K562 (cell line): ENCODE data around the gene RSAD1. TPM values are rescaled to one million over a fixed set of nuclear protein-coding genes. Genes with fewer than 3 reads are reported as not detected.

ENCODE experiments used
- ATAC-seq: fragments of 200-7000 bp; cut with Tn5 transposase; 3 replicates; pipeline ENCODE4 v1.9.1; 2020; ENCODE audit warnings: moderate library complexity
- BruUV-seq: library from RNA; stranded (reverse); fragments of 400-500 nt; replicated peaks from 2 replicates; lab custom pipeline; 2021; lab: Mats Ljungman, UMichigan
- CTCF ChIA-PET: fragments of 300-600 bp; formaldehyde crosslinking; extraction: SDS; loops from one replicate; lab custom pipeline; 2021; ENCODE audit warnings: low intra/inter-chr PET ratio; lab: Yijun Ruan, JAX
- POLR2A ChIA-PET: fragments of 300-600, 350-650 bp; sonication (Branson Sonifier 250); formaldehyde crosslinking; extraction: SDS; loops from one replicate; lab custom pipeline; 2021; ENCODE audit warnings: antibody characterized with exemption, inconsistent platforms; lab: Yijun Ruan, JAX
- DNase-seq, 4 experiments: peaks; one replicate each; pipeline versions ENCODE4 v3.0.0 to v3.0.0-alpha.2; 2011 to 2018; ENCODE audit warnings: low spot score in 3 of 4, mixed read lengths in 3 of 4; ENCODE audit errors: extremely low read depth in 1 of 4
- FAIRE-seq: peaks from 2 replicates; lab custom pipeline; 2011; peaks lifted over from hg19 to GRCh38; lab: Jason Lieb, UNC
- H2AFZ ChIP-seq: 2 replicates; pipeline ENCODE4 v1.6.0; 2011; ENCODE audit warnings: low read depth, low read length, control low read depth, inconsistent platforms
- H3K27ac ChIP-seq: fragments of 200-600 bp; 3 replicates; pipeline ENCODE4 v1.8.0; 2011; ENCODE audit warnings: low read depth, mild to moderate bottlenecking, control low read depth, inconsistent platforms, low read length, moderate library complexity, mixed read lengths; ENCODE audit errors: extremely low read depth
- H3K27me3 ChIP-seq, 2 experiments: fragments of 300-600 bp in 1 of 2; 2 replicates in 1 of 2; 3 replicates in 1 of 2; pipeline versions ENCODE4 v1.6.0 to v1.8.0; 2011; ENCODE audit warnings: inconsistent platforms in 2 of 2, low read length in 2 of 2, mild to moderate bottlenecking in 1 of 2, mixed read lengths in 1 of 2, moderate library complexity in 1 of 2; ENCODE audit not compliant: control insufficient read depth in 2 of 2, insufficient read depth in 2 of 2
- H3K36me3 ChIP-seq: fragments of 300-600 bp; 3 replicates; pipeline ENCODE4 v1.8.0; 2011; ENCODE audit warnings: mild to moderate bottlenecking, low read length, inconsistent platforms; ENCODE audit not compliant: control insufficient read depth, insufficient read depth
- H3K4me1 ChIP-seq, 2 experiments: fragments of 200-600 bp in 1 of 2; replicated peaks in 1 of 2; 2 replicates in 1 of 2; 3 replicates in 1 of 2; pipeline versions ENCODE4 v1.5.1 to v1.8.0; 2011; ENCODE audit warnings: inconsistent platforms in 2 of 2, low read length in 2 of 2, mild to moderate bottlenecking in 1 of 2, mixed read lengths in 1 of 2, moderate library complexity in 1 of 2; ENCODE audit not compliant: control insufficient read depth in 2 of 2, insufficient read depth in 2 of 2
- H3K4me2 ChIP-seq: 2 replicates; pipeline ENCODE4 v1.6.1; 2011; ENCODE audit warnings: low read length, control low read depth, inconsistent platforms, mixed read lengths; ENCODE audit not compliant: insufficient read depth
- H3K4me3 ChIP-seq: fragments of 200-600 bp; sonication (generic), shearing (Covaris generic); 2 replicates; pipeline ENCODE4 v1.5.1; 2016; ENCODE audit warnings: control low read depth, inconsistent platforms
- H3K79me2 ChIP-seq: fragments of 200-600 bp; 3 replicates; pipeline ENCODE4 v1.8.0; 2011; ENCODE audit warnings: low read length, inconsistent platforms; ENCODE audit not compliant: control insufficient read depth, insufficient read depth
- H3K9ac ChIP-seq, 2 experiments: 2 replicates each; pipeline versions ENCODE4 v1.6.0 to v1.6.1; 2011; ENCODE audit warnings: low read depth in 2 of 2, low read length in 2 of 2, control low read depth in 1 of 2, inconsistent platforms in 1 of 2, mild to moderate bottlenecking in 1 of 2, mixed read lengths in 1 of 2; ENCODE audit not compliant: insufficient read depth in 1 of 2
- H3K9me1 ChIP-seq: one replicate; pipeline ENCODE4 v1.6.0; 2011; ENCODE audit warnings: inconsistent platforms, mild to moderate bottlenecking, low read length, moderate library complexity; ENCODE audit not compliant: control insufficient read depth, insufficient read depth
- H3K9me3 ChIP-seq: replicated peaks from 2 replicates; pipeline ENCODE4 v1.5.1; 2011; ENCODE audit warnings: low read depth, low read length, inconsistent platforms; ENCODE audit not compliant: control insufficient read depth, insufficient read depth
- H4K20me1 ChIP-seq: replicated peaks from 2 replicates; pipeline ENCODE4 v1.6.1; 2011; ENCODE audit warnings: low read length, inconsistent platforms, mixed read lengths; ENCODE audit not compliant: control insufficient read depth, insufficient read depth
- MCM7 ChIP-seq, 2 experiments: fragments of 450-650 bp; IDR thresholded peaks; 2 replicates each; pipeline ENCODE4 v1.6.1; 2016 to 2018
- POLR3G ChIP-seq: IDR thresholded peaks from 2 replicates; pipeline ENCODE4 v1.6.1; 2011; ENCODE audit not compliant: insufficient read length, insufficient replicate concordance; ENCODE audit errors: extremely low read depth
- PRDM10 ChIP-seq: fragments of 450-650 bp; IDR thresholded peaks from 2 replicates; pipeline ENCODE4 v1.6.1; 2018; ENCODE audit not compliant: partially characterized antibody
- TCF15 ChIP-seq: fragments of 250-450 bp; sonication (Bioruptor Pico); IDR thresholded peaks from 2 replicates; pipeline ENCODE4 v1.8.0; 2022; ENCODE audit warnings: moderate library complexity, mild to moderate bottlenecking, inconsistent platforms
- ZFP91 ChIP-seq: sonication (generic); formaldehyde crosslinking; IDR thresholded peaks from 2 replicates; pipeline ENCODE4 v1.8.0; 2022; ENCODE audit warnings: mild to moderate bottlenecking, missing genetic modification reagents
- WGBS: fragments of 100-300 bp; shearing (Covaris generic); methylation state at CpG from one replicate; pipeline ENCODE4 v1.1.6; 2016; ENCODE audit warnings: low coverage, mixed read lengths; ENCODE audit not compliant: insufficient coverage; ENCODE audit errors: missing lambda C conversion rate; 5-methylcytosine and 5-hydroxymethylcytosine counted together
- in situ Hi-C: fragments of 300-500 bp; cut with MboI; formaldehyde crosslinking; loops from 4 replicates; pipeline ENCODE4 v1.15.0; 2018; ENCODE audit warnings: inconsistent platforms, mixed read lengths
- intact Hi-C: fragments of 100-400 bp; cut with micrococcal nuclease; formaldehyde crosslinking; loops from 2 replicates; pipeline ENCODE4 v1.14.2; 2022
- polyA plus RNA-seq, 8 experiments: library from polyadenylated mRNA; depleted of rRNA in 4 of 8; stranded (reverse) in 5 of 8; unstranded in 3 of 8; fragments of >200 nt; fragmentation: Nextera tagmentation in 2 of 8; fragmentation: Illumina TruSeq in 1 of 8; extraction: Ambion mirVana in 2 of 8; extraction: Trizol in 1 of 8; gene quantifications; 2 replicates each; pipeline versions ENCODE4 v1.2.1 to v1.2.3, GENCODE V29; 2011 to 2014; ENCODE audit warnings: inconsistent platforms in 1 of 8, missing spikeins in 1 of 8
- total RNA-seq, 7 experiments: library from RNA; depleted of rRNA in 6 of 7; stranded (reverse); fragments of >200 nt in 6 of 7; fragmentation: Illumina TruSeq in 2 of 7; extraction: Trizol in 2 of 7; gene quantifications; 2 replicates each; pipeline versions ENCODE4 v1.2.1 to v1.2.3, GENCODE V29; 2011 to 2021; ENCODE audit warnings: low replicate concordance in 1 of 7

Gene RSAD1
- total and polyA plus RNA-seq, 9 of the 15 experiments (the other 6 are each of a cell fraction or from before 2014, with no cell fraction given): 4.5 to 42.5 (median 26.8) TPM

GRCh38 chr17:50511058-50511457, 32.4 kb downstream of the RSAD1 start:
- CTCF ChIA-PET: no interaction called here
- Histone ChIP-seq H3K9ac (no peak overlapping the region), H3K36me3 (no peaks in the 10 kb centered on the region), H3K9me1 (no peaks in the 10 kb centered on the region), H3K4me3 (no peak overlapping the region), H3K4me1 (peaks cover 0 to 9% of the 10 kb centered on the region in 2 experiments; a peak in 1 of 5 replicates), H3K79me2 (no peaks in the 10 kb centered on the region), H3K9me3 (no peaks in the 10 kb centered on the region), H4K20me1 (no peaks in the 10 kb centered on the region), H2AFZ (no peak overlapping the region), H3K27ac (no peak overlapping the region), H3K27me3 (peaks cover 18 to 43% of the 10 kb centered on the region in 2 experiments; a peak in 4 of 5 replicates), H3K4me2 (no peak overlapping the region)
- 0% methylated on average over 3 of the region's 3 CpGs for WGBS
- no peak for DNase-seq
- intact Hi-C loops: no loop called here
- BruUV-seq: no TSS peak
- no peak for ATAC-seq
- POLR2A ChIA-PET: interaction anchor here (1.3 kb wide), 1 partner anchor 17 kb away, joined by 3 read pairs; no protein-coding TSS in a partner anchor
- in situ Hi-C loops: no loop called here
- TF ChIP-seq ZFP91 (CRISPR knock-in tag): no peak
- no peak for FAIRE-seq

- H3K27me3 ChIP-seq: peaks cover 14 to 38% of the 10 kb centered on the region in 2 experiments; a peak in 3 of 5 replicates
- ChIA-PET POLR2A (interaction anchor here (0.6 to 0.7 kb wide), 2 partner anchors 12 to 27 kb away, joined by 3 read pairs; no protein-coding TSS in a partner anchor), CTCF (no interaction called here)
- WGBS: 29% methylated on average over 4 of the region's 4 CpGs
- intact Hi-C loops (no loop called here), in situ Hi-C loops (no loop called here)
- H3K9ac ChIP-seq: no peak overlapping the region
- no peak overlapping the region for H3K4me2 ChIP-seq
- H3K4me1 ChIP-seq: peaks cover 0 to under 1% of the 10 kb centered on the region in 2 experiments; a peak in 1 of 5 replicates
- no peak overlapping the region for H3K4me3 ChIP-seq
- FAIRE-seq (no peak), DNase-seq (no peak), ATAC-seq (no peak)
- H3K27ac ChIP-seq: no peak overlapping the region
- H3K79me2 ChIP-seq: no peaks in the 10 kb centered on the region
- no peaks in the 10 kb centered on the region for H3K36me3 ChIP-seq
- no peaks in the 10 kb centered on the region for H3K9me1 ChIP-seq
- H2AFZ ChIP-seq: no peak overlapping the region
- H4K20me1 ChIP-seq: no peaks in the 10 kb centered on the region
- BruUV-seq: no TSS peak
- TF ChIP-seq TCF15 (CRISPR knock-in tag) (no peak), MCM7 (IDR thresholded peaks at IDR 0.05) (no peak), PRDM10 (no peak), POLR3G (no peak)
- H3K9me3 ChIP-seq: no peaks in the 10 kb centered on the region
Measured at GRCh38 chr17:50513495-50513894, 34.8 kb downstream of the RSAD1 start.
